GM12872 (cell line): ENCODE results near the gene UBE2Z.

Experiments
- CTCF ChIP-seq: IDR thresholded peaks from 3 replicates; pipeline ENCODE4 v1.5.1; 2011; ENCODE audit warnings: low read depth, mild to moderate bottlenecking, low read length, moderate library complexity; ENCODE audit not compliant: insufficient read depth

The UBE2Z gene

GRCh38 chr17:48972749-48973097 is 64.5 kb downstream of the UBE2Z start:
- no peak for TF ChIP-seq CTCF

GRCh38 chr17:48973806-48974205 is 65.6 kb downstream of the UBE2Z start:
- TF ChIP-seq CTCF: no peak
